Mucosa of descending colon (tissue), 3 donors: ENCODE measurements around the gene CHURC1. TPM values are rescaled to one million over a fixed set of nuclear protein-coding genes. Genes with fewer than 3 reads are reported as not detected.

ENCODE experiments used
- ATAC-seq: fragments of 200-7000 bp; cut with Tn5 transposase; one replicate; pipeline ENCODE4 v1.9.1; 2020; ENCODE audit warnings: mild to moderate bottlenecking, moderate library complexity
- DNase-seq, 3 donors: peaks; one replicate each; pipeline ENCODE4 v3.0.0-alpha.2; 2020
- H3K36me3 ChIP-seq: fragments of 200-600 bp; one replicate; pipeline ENCODE4 v1.8.0; 2021; ENCODE audit warnings: low read depth, mild to moderate bottlenecking
- H3K4me1 ChIP-seq: fragments of 200-600 bp; one replicate; pipeline ENCODE4 v1.8.0; 2021; ENCODE audit warnings: low read depth, mild to moderate bottlenecking
- H3K4me3 ChIP-seq: fragments of 200-600 bp; one replicate; pipeline ENCODE4 v1.8.0; 2021; ENCODE audit warnings: mild to moderate bottlenecking
- H3K9me3 ChIP-seq: fragments of 200-600 bp; one replicate; pipeline ENCODE4 v1.8.0; 2021; ENCODE audit warnings: mild to moderate bottlenecking
- intact Hi-C, 2 donors: fragments of 100-400 bp; cut with DNase I in 1 of 2; cut with micrococcal nuclease in 1 of 2; formaldehyde crosslinking; loops; one replicate each; pipeline versions ENCODE4 v1.11.0 to v1.11.1; 2022; cut with DNase I, micrococcal nuclease
- total RNA-seq, 3 donors: library from RNA; stranded (reverse); fragmentation: NEBNext Ultra II Directional in 2 of 3; extraction: Animal tissue kit (Norgen Biotek cat#: 25700) in 2 of 3; gene quantifications; one replicate each; pipeline versions ENCODE4 v1.2.1 to v1.2.4, GENCODE V29; 2021 to 2023
- TF ChIP-seq, protein P1 (sequence below): fragments of 200-600 bp; IDR thresholded peaks from one replicate; pipeline ENCODE4 v1.8.0; 2022; ENCODE audit warnings: antibody characterized with exemption, mild to moderate bottlenecking
- donor health status: DM: no; HTN: no; CAD: no; lungs with moderate emphysema.
- donor health status: DM: no; HTN: no; CAD: no.
- donor health status: DM: no; HTN: yes; CAD: no.

Gene CHURC1
- total RNA-seq, 3 donors from 2014 or later = 52.4 to 66.5 (median 65.4) TPM

- intact Hi-C loops = no loop called here
- TF ChIP-seq, protein P1, sequence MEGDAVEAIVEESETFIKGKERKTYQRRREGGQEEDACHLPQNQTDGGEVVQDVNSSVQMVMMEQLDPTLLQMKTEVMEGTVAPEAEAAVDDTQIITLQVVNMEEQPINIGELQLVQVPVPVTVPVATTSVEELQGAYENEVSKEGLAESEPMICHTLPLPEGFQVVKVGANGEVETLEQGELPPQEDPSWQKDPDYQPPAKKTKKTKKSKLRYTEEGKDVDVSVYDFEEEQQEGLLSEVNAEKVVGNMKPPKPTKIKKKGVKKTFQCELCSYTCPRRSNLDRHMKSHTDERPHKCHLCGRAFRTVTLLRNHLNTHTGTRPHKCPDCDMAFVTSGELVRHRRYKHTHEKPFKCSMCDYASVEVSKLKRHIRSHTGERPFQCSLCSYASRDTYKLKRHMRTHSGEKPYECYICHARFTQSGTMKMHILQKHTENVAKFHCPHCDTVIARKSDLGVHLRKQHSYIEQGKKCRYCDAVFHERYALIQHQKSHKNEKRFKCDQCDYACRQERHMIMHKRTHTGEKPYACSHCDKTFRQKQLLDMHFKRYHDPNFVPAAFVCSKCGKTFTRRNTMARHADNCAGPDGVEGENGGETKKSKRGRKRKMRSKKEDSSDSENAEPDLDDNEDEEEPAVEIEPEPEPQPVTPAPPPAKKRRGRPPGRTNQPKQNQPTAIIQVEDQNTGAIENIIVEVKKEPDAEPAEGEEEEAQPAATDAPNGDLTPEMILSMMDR = no peak
- no peaks in the 10 kb centered on the region for H3K9me3 ChIP-seq
- H3K4me3 ChIP-seq = no peak overlapping the region
- H3K36me3 ChIP-seq = no peaks in the 10 kb centered on the region
- DNase-seq (no peak), ATAC-seq (no peak)
- no peaks in the 10 kb centered on the region for H3K4me1 ChIP-seq
Observed at GRCh38 chr14:64868841-64869240, 45.4 kb upstream of the CHURC1 start.

GRCh38 chr14:64870160-64870559 lies 44.1 kb upstream of the CHURC1 start:
- no peak for DNase-seq
- H3K4me1 ChIP-seq = no peaks in the 10 kb centered on the region
- ATAC-seq = no peak
- H3K36me3 ChIP-seq = no peaks in the 10 kb centered on the region
- H3K4me3 ChIP-seq = no peak overlapping the region
- intact Hi-C loops = no loop called here
- TF ChIP-seq, protein P1 = no peak
- H3K9me3 ChIP-seq = no peaks in the 10 kb centered on the region

GRCh38 chr14:64871344-64871743 lies 42.9 kb upstream of the CHURC1 start:
- Histone ChIP-seq H3K9me3 (no peaks in the 10 kb centered on the region), H3K36me3 (no peaks in the 10 kb centered on the region), H3K4me3 (no peak overlapping the region), H3K4me1 (no peaks in the 10 kb centered on the region)
- TF ChIP-seq, protein P1 = no peak
- DNase-seq (no peak), ATAC-seq (no peak)
- intact Hi-C loops = no loop called here

GRCh38 chr14:64873506-64874219 lies 40.6 kb upstream of the CHURC1 start:
- Histone ChIP-seq H3K36me3 (no peaks in the 10 kb centered on the region), H3K4me1 (no peaks in the 10 kb centered on the region), H3K9me3 (no peaks in the 10 kb centered on the region), H3K4me3 (no peak overlapping the region)
- DNase-seq = no peak
- TF ChIP-seq, protein P1 = no peak
- intact Hi-C loops = no loop called here
- ATAC-seq = no peak

DNA sequence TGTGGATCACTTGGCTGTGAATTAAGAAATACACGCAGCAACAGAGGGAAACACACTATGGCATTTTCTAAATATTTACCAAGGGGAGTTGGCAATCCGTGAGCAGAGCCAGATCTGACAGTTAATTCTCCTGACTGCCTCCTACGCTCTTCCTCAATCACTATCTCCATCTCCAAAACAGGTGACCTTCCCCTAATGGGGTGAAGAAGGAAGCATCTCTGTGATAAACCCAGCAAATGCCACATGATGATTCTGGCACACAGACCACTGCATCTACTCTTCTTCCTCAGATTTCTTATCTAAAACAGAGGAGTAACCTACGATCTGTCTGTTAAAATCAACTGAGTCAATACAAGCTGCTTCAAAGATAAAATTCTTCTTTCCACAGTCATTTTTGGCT lies 38.9 kb upstream of the CHURC1 start:
- DNase-seq (no peak), ATAC-seq (no peak)
- H3K36me3 ChIP-seq = no peaks in the 10 kb centered on the region
- TF ChIP-seq, protein P1 = no peak
- no peak overlapping the region for H3K4me3 ChIP-seq
- peaks cover 6% of the 10 kb centered on the region for H3K4me1 ChIP-seq
- intact Hi-C loops = no loop called here
- no peaks in the 10 kb centered on the region for H3K9me3 ChIP-seq

GRCh38 chr14:64877846-64878245 lies 36.4 kb upstream of the CHURC1 start:
- no peak for ATAC-seq
- H3K9me3 ChIP-seq = no peaks in the 10 kb centered on the region
- no peak for DNase-seq
- TF ChIP-seq, protein P1 = no peak
- H3K4me1 ChIP-seq = peaks cover 10% of the 10 kb centered on the region
- H3K36me3 ChIP-seq = no peaks in the 10 kb centered on the region
- intact Hi-C loops = no loop called here
- H3K4me3 ChIP-seq = no peak overlapping the region
